DND-41 (cell line): ENCODE data around the gene HACD2.

Experiments
- ATAC-seq: fragments of 200-7000 bp; cut with Tn5 transposase; 3 replicates; pipeline ENCODE4 v1.9.1; 2021; ENCODE audit warnings: low read depth; ENCODE audit not compliant: insufficient read depth
- DNase-seq: peaks from one replicate; pipeline ENCODE4 v3.0.0-alpha.2; 2020
- H2AFZ ChIP-seq: 2 replicates; pipeline ENCODE4 v1.6.0; 2012; ENCODE audit warnings: low read depth, low read length
- H3K27ac ChIP-seq: 2 replicates; pipeline ENCODE4 v1.5.1; 2012; ENCODE audit warnings: low read length, inconsistent platforms
- H3K27me3 ChIP-seq: fragments of 200-600 bp; sonication (generic); 2 replicates; pipeline ENCODE4 v1.6.0; 2012; ENCODE audit warnings: low read length, mild to moderate bottlenecking, inconsistent platforms; ENCODE audit not compliant: insufficient read depth, poor library complexity
- H3K36me3 ChIP-seq: 2 replicates; pipeline ENCODE4 v1.5.1; 2012; ENCODE audit warnings: low read length, inconsistent platforms; ENCODE audit not compliant: insufficient read depth
- H3K4me1 ChIP-seq: 2 replicates; pipeline ENCODE4 v1.5.1; 2012; ENCODE audit warnings: mild to moderate bottlenecking, low read length; ENCODE audit not compliant: insufficient read depth
- H3K4me2 ChIP-seq: 2 replicates; pipeline ENCODE4 v1.6.0; 2012; ENCODE audit warnings: mild to moderate bottlenecking, moderate library complexity, low read length, inconsistent platforms; ENCODE audit not compliant: insufficient read depth
- H3K4me3 ChIP-seq, 2 experiments: fragments of 200-600 bp in 1 of 2; shearing (Covaris generic) in 1 of 2; 2 replicates each; pipeline ENCODE4 v1.5.1; 2012 to 2016; ENCODE audit warnings: inconsistent platforms in 2 of 2, low read length in 2 of 2, mild to moderate bottlenecking in 2 of 2, low read depth in 1 of 2, moderate library complexity in 1 of 2
- H3K79me2 ChIP-seq: 2 replicates; pipeline ENCODE4 v1.6.0; 2012; ENCODE audit warnings: low read length, inconsistent platforms; ENCODE audit not compliant: insufficient read depth
- H3K9ac ChIP-seq: 2 replicates; pipeline ENCODE4 v1.6.0; 2012; ENCODE audit warnings: low read depth, mild to moderate bottlenecking, inconsistent platforms, low read length, moderate library complexity
- H3K9me3 ChIP-seq: 2 replicates; pipeline ENCODE4 v1.5.1; 2012; ENCODE audit warnings: low read length, moderate library complexity, mild to moderate bottlenecking, inconsistent platforms; ENCODE audit not compliant: insufficient read depth, severe bottlenecking
- H4K20me1 ChIP-seq: 2 replicates; pipeline ENCODE4 v1.6.0; 2012; ENCODE audit warnings: low read length; ENCODE audit not compliant: insufficient read depth
- CTCF ChIP-seq: IDR thresholded peaks from 2 replicates; pipeline ENCODE4 v1.5.1; 2012; ENCODE audit warnings: borderline replicate concordance, low read length, moderate library complexity, mild to moderate bottlenecking; ENCODE audit not compliant: poor library complexity, severe bottlenecking; ENCODE audit errors: extremely low read depth
- EZH2 ChIP-seq: IDR thresholded peaks from 3 replicates; pipeline ENCODE4 v1.6.1; 2012; ENCODE audit warnings: borderline replicate concordance, low read depth, mild to moderate bottlenecking, moderate library complexity, low read length, inconsistent platforms; ENCODE audit not compliant: severe bottlenecking

Gene HACD2

GRCh38 chr3:123632161-123632655, 47.4 kb upstream of the HACD2 start:
- Histone ChIP-seq H3K9me3 (no peaks in the 10 kb centered on the region), H3K79me2 (no peaks in the 10 kb centered on the region), H3K4me1 (no peaks in the 10 kb centered on the region), H3K4me2 (no peak overlapping the region), H3K36me3 (no peaks in the 10 kb centered on the region), H4K20me1 (no peaks in the 10 kb centered on the region), H3K27me3 (no peaks in the 10 kb centered on the region), H3K27ac (no peak overlapping the region), H3K9ac (no peak overlapping the region), H3K4me3 (no peak overlapping the region), H2AFZ (no peak overlapping the region)
- ATAC-seq, result no peak
- TF ChIP-seq EZH2 (no peak), CTCF (no peak)
- no peak for DNase-seq

GRCh38 chr3:123629747-123630047, 44.8 kb upstream of the HACD2 start:
- no peaks in the 10 kb centered on the region for H3K4me1 ChIP-seq
- no peaks in the 10 kb centered on the region for H3K79me2 ChIP-seq
- DNase-seq (no peak), ATAC-seq (no peak)
- no peak overlapping the region for H3K9ac ChIP-seq
- no peaks in the 10 kb centered on the region for H3K9me3 ChIP-seq
- no peak overlapping the region for H3K27ac ChIP-seq
- TF ChIP-seq EZH2 (no peak), CTCF (no peak)
- H3K4me2 ChIP-seq, result no peak overlapping the region
- no peak overlapping the region for H3K4me3 ChIP-seq
- no peak overlapping the region for H2AFZ ChIP-seq
- H4K20me1 ChIP-seq, result no peaks in the 10 kb centered on the region
- no peaks in the 10 kb centered on the region for H3K36me3 ChIP-seq
- H3K27me3 ChIP-seq, result no peaks in the 10 kb centered on the region

- Histone ChIP-seq H4K20me1 (no peaks in the 10 kb centered on the region), H3K9me3 (no peaks in the 10 kb centered on the region), H3K9ac (no peak overlapping the region), H3K79me2 (no peaks in the 10 kb centered on the region), H3K4me1 (no peaks in the 10 kb centered on the region), H2AFZ (no peak overlapping the region), H3K27me3 (no peaks in the 10 kb centered on the region), H3K27ac (no peak overlapping the region), H3K4me3 (no peak overlapping the region), H3K4me2 (no peak overlapping the region), H3K36me3 (no peaks in the 10 kb centered on the region)
- TF ChIP-seq CTCF (no peak), EZH2 (no peak)
- DNase-seq (no peak), ATAC-seq (no peak)
Observed at GRCh38 chr3:123628996-123629746, 44.3 kb upstream of the HACD2 start.
